Neural progenitor cell (in vitro differentiated cells): Measurements from ENCODE around the gene KPNA1.

Source experiments
- EZH2 ChIP-seq: fragments of 200-600 bp; sonication (generic); IDR thresholded peaks from 2 replicates; pipeline ENCODE4 v1.6.1; 2017; ENCODE audit warnings: antibody characterized with exemption, mild to moderate bottlenecking, moderate library complexity
- EZH2phosphoT487 ChIP-seq: fragments of 200-600 bp; sonication (generic); IDR thresholded peaks from 2 replicates; pipeline ENCODE4 v1.6.1; 2017; ENCODE audit warnings: antibody characterized with exemption
- TF ChIP-seq, protein P1 (sequence below): fragments of 200-600 bp; sonication (generic); IDR thresholded peaks from 2 replicates; pipeline ENCODE4 v1.5.1; 2017; ENCODE audit warnings: antibody characterized with exemption, mild to moderate bottlenecking

DNA sequence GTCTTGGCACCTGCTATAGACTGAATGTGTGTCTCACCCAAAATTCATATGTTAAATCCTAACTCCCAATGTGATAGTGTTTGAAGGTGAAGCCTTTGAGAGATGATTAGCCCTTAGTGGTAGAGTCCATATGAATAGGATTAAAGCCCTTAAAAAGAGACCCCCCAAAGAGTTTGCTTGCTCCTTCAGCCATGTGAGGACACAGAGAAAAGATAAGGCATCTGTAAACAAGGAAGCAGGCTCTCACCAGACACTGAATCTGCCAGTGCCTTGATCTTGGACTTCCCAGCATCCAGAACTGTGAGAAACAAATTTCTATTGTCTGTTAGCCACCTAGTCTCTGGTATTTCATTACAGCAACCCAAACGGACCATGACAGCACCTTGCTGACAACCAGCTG lies 16.6 kb downstream of the KPNA1 start:
- TF ChIP-seq, protein P1, sequence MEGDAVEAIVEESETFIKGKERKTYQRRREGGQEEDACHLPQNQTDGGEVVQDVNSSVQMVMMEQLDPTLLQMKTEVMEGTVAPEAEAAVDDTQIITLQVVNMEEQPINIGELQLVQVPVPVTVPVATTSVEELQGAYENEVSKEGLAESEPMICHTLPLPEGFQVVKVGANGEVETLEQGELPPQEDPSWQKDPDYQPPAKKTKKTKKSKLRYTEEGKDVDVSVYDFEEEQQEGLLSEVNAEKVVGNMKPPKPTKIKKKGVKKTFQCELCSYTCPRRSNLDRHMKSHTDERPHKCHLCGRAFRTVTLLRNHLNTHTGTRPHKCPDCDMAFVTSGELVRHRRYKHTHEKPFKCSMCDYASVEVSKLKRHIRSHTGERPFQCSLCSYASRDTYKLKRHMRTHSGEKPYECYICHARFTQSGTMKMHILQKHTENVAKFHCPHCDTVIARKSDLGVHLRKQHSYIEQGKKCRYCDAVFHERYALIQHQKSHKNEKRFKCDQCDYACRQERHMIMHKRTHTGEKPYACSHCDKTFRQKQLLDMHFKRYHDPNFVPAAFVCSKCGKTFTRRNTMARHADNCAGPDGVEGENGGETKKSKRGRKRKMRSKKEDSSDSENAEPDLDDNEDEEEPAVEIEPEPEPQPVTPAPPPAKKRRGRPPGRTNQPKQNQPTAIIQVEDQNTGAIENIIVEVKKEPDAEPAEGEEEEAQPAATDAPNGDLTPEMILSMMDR: no peak
- TF ChIP-seq EZH2: no peak
- TF ChIP-seq EZH2phosphoT487: no peak
